ENCODE measurements around the gene STPG2.

STPG2 gene

GRCh38 chr4:97656044-97656720 is 487.1 kb downstream of the STPG2 start:
- Histone ChIP-seq H3K4me3 (replicated peaks; ENCODE audit: low read depth, low read length) (no peak overlapping the region), H3K27me3 (replicated peaks; ENCODE audit: control insufficient read depth, insufficient read depth, low read length) (no peaks in the 10 kb centered on the region), H3K36me3 (ENCODE audit: control insufficient read depth, insufficient read depth, low read length) (no peaks in the 10 kb centered on the region)
- TF ChIP-seq CTCF (IDR thresholded peaks at IDR 0.05; ENCODE audit: insufficient read depth, low read length, poor library complexity, severe bottlenecking): no peak
- DNase-seq (ENCODE audit: extremely low read depth, insufficient read length): no peak

GRCh38 chr4:97653701-97654100 is 489.6 kb downstream of the STPG2 start:
- DNase-seq (ENCODE audit: extremely low read depth, insufficient read length): no peak
- no peak for TF ChIP-seq CTCF (IDR thresholded peaks at IDR 0.05; ENCODE audit: insufficient read depth, low read length, poor library complexity, severe bottlenecking)
- Histone ChIP-seq H3K36me3 (ENCODE audit: control insufficient read depth, insufficient read depth, low read length) (no peaks in the 10 kb centered on the region), H3K27me3 (replicated peaks; ENCODE audit: control insufficient read depth, insufficient read depth, low read length) (no peaks in the 10 kb centered on the region), H3K4me3 (replicated peaks; ENCODE audit: low read depth, low read length) (no peak overlapping the region)

GRCh38 chr4:97646997-97647396 is 496.3 kb downstream of the STPG2 start:
- no peaks in the 10 kb centered on the region for H3K36me3 ChIP-seq (ENCODE audit: control insufficient read depth, insufficient read depth, low read length)
- no peak for TF ChIP-seq CTCF (IDR thresholded peaks at IDR 0.05; ENCODE audit: insufficient read depth, low read length, poor library complexity, severe bottlenecking)
- no peak for DNase-seq (ENCODE audit: extremely low read depth, insufficient read length)
- H3K27me3 ChIP-seq (replicated peaks; ENCODE audit: control insufficient read depth, insufficient read depth, low read length): no peaks in the 10 kb centered on the region
- H3K4me3 ChIP-seq (replicated peaks; ENCODE audit: low read depth, low read length): no peak overlapping the region

GRCh38 chr4:97645071-97645821 is 498.0 kb downstream of the STPG2 start:
- no peak for DNase-seq (ENCODE audit: extremely low read depth, insufficient read length)
- H3K27me3 ChIP-seq (replicated peaks; ENCODE audit: control insufficient read depth, insufficient read depth, low read length): no peaks in the 10 kb centered on the region
- no peaks in the 10 kb centered on the region for H3K36me3 ChIP-seq (ENCODE audit: control insufficient read depth, insufficient read depth, low read length)
- TF ChIP-seq CTCF (IDR thresholded peaks at IDR 0.05; ENCODE audit: insufficient read depth, low read length, poor library complexity, severe bottlenecking): no peak
- no peak overlapping the region for H3K4me3 ChIP-seq (replicated peaks; ENCODE audit: low read depth, low read length)

- no peak for DNase-seq (ENCODE audit: extremely low read depth, insufficient read length)
- Histone ChIP-seq H3K36me3 (ENCODE audit: control insufficient read depth, insufficient read depth, low read length) (no peaks in the 10 kb centered on the region), H3K4me3 (replicated peaks; ENCODE audit: low read depth, low read length) (no peak overlapping the region), H3K27me3 (replicated peaks; ENCODE audit: control insufficient read depth, insufficient read depth, low read length) (no peaks in the 10 kb centered on the region)
- no peak for TF ChIP-seq CTCF (IDR thresholded peaks at IDR 0.05; ENCODE audit: insufficient read depth, low read length, poor library complexity, severe bottlenecking)
Measured at GRCh38 chr4:97643179-97643578, 500.1 kb downstream of the STPG2 start.

All from GM06990 (cell line).